EL (cell line): ENCODE data around the gene EGFL8.
"Not testable (repeated sequence)": the region's sequence is repeated elsewhere in the genome, so short reads cannot be mapped to it uniquely, and the experiment has no call there.

Source experiments
- DNase-seq: peaks from one replicate; pipeline ENCODE4 v3.0.0-alpha.2; 2016

EGFL8 gene

GRCh38 chr6:32185681-32186131 is 21.3 kb downstream of the EGFL8 start:
- DNase-seq = peak; percentile 95

GRCh38 chr6:32186151-32186840 is 21.9 kb downstream of the EGFL8 start:
- not testable (repeated sequence) for DNase-seq

GRCh38 chr6:32187009-32187709 is 22.8 kb downstream of the EGFL8 start:
- DNase-seq = no peak

GRCh38 chr6:32187725-32188380 is 23.5 kb downstream of the EGFL8 start:
- not testable (repeated sequence) for DNase-seq

GRCh38 chr6:32188381-32189068 is 24.1 kb downstream of the EGFL8 start:
- no peak for DNase-seq

GRCh38 chr6:32189069-32189741 is 24.8 kb downstream of the EGFL8 start:
- no peak for DNase-seq

- no peak for DNase-seq
These were observed 25.3 kb downstream of the EGFL8 start for GRCh38 chr6:32189742-32190053.

GRCh38 chr6:32190054-32190851 is 25.9 kb downstream of the EGFL8 start, which contains the start of gene PBX2:
PBX2 (minus strand) TSS chr6:32190202; CDS start chr6:32189915, 287 bp downstream.
- DNase-seq = peak; percentile 93

- no peak for DNase-seq
These were observed 26.7 kb downstream of the EGFL8 start for GRCh38 chr6:32190911-32191677.

- no peak for DNase-seq
These were observed 27.6 kb downstream of the EGFL8 start for GRCh38 chr6:32191696-32192607.

- peak; percentile 58 for DNase-seq
These were observed 28.2 kb downstream of the EGFL8 start, which contains the start of gene GPSM3 for GRCh38 chr6:32192608-32193039. GPSM3 (minus strand) TSS chr6:32192643; CDS start chr6:32192513, 130 bp downstream.

GRCh38 chr6:32193096-32193495 is 28.7 kb downstream of the EGFL8 start:
- DNase-seq = not testable (repeated sequence)

GRCh38 chr6:32194388-32194787 is 30.0 kb downstream of the EGFL8 start:
- no peak for DNase-seq

- peak; percentile 68 for DNase-seq
These were observed 30.6 kb downstream of the EGFL8 start for GRCh38 chr6:32194825-32195651.

- peak; percentile 100 for DNase-seq
These were observed 31.2 kb downstream of the EGFL8 start for GRCh38 chr6:32195652-32195901.

- DNase-seq = peak; percentile 82
These were observed 31.7 kb downstream of the EGFL8 start for GRCh38 chr6:32195902-32196681.

- DNase-seq = no peak
These were observed 32.6 kb downstream of the EGFL8 start for GRCh38 chr6:32196682-32197616.
